CD4-positive, alpha-beta T cell treated with Interferon alpha-2 for 1 hour (primary cell): ENCODE results near the gene ILF2.
"Not testable (repeated sequence)": the region's sequence is repeated elsewhere in the genome, so short reads cannot be mapped to it uniquely, and the experiment has no call there.

ENCODE experiments used
- DNase-seq, 2 donors: peaks; one replicate each; pipeline ENCODE4 v3.0.0-alpha.2; 2020 to 2022

Gene ILF2

DNA sequence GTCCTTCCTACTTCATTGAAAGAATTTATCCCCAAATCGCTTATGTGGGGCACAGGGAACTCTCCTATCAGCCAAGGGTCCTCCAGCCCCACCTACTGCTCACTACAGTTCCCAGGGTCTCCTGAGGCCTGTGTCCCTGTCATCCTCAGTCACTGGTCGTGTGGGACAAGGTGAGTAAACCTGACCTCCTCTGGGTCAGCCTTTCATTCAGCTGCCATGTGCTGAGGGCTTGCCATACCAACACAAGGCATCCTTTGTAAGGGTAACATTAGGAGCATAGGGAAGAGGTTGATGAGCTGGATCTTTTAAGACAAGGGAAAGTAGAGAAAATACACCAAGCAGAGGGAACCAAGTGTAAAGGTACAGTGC is 23.5 kb downstream of the ILF2 start:
- DNase-seq = no peak

DNA sequence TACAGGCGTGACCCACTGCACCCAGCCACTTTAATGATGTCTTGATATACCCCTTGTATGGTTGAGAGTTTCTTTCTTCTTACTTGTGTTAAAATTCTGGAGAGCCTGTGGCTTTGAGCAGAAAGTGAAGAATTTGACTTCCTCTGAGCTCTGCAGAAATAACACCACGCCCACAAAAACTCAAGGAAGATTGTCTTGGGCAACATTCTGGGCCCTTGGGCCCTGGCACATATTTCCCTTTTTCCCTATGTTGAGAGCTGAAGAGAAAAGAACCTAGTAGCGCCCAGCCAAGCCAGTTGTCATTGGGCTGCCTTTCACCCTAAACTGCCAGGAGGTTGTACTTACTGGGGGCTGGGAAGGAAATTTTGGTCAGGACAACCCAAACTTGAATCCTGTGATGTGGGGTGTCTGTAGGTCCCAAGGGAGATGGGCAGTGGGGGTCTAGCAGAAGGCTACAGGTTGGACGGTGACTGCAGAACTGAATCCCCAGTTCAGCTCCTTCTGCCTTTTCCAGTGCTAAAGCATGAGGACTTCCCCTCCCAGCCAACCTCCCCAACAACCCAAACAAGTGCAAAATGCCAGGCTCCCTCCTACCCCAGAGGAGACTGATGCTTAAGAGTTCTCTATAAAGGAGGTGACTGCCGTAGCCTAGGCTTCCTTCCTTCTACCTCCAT is 24.0 kb downstream of the ILF2 start:
- no peak for DNase-seq

GRCh38 chr1:153643816-153644215 is 27.0 kb downstream of the ILF2 start:
- DNase-seq = no peak

DNA sequence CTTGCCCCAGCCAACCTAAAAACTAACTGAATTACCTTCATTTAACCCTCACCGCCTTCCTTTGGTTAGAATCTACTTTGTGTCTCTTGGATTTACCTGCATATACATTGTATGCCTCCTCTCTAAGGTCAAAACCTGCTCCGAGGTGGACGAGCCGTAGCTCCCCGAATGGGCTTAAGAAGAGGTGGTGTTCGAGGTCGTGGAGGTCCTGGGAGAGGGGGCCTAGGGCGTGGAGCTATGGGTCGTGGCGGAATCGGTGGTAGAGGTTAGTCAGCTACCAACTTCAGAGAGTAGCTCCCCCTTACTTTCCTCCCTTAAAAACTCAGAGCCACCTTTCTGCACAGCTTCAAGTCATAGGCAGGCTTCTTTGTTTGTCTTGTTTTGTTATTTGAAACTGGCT is 27.7 kb downstream of the ILF2 start:
- no peak for DNase-seq

- DNase-seq = no peak
Measured at GRCh38 chr1:153642161-153642560, 28.6 kb downstream of the ILF2 start.

DNA sequence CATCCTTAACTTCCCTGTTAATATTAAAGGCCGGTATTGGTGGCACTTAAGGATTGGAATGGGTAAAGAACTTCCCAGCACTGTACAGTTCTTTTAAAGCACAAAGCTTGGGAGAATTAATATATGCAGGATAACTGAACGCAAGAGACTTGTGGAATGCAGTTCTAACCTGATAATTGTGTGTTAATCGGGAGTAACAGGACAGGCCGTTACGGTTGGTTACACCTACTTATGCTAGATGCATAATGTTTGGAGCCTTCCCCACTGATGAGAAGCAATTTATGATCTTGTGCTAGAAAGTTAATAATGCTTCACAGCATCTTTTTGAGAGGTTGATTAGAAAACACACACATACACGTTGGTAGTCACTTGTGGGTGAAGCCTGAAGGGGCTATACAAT is 29.9 kb downstream of the ILF2 start:
- DNase-seq = no peak

- DNase-seq = not testable (repeated sequence)
Measured at GRCh38 chr1:153640213-153640612, 30.6 kb downstream of the ILF2 start.

DNA sequence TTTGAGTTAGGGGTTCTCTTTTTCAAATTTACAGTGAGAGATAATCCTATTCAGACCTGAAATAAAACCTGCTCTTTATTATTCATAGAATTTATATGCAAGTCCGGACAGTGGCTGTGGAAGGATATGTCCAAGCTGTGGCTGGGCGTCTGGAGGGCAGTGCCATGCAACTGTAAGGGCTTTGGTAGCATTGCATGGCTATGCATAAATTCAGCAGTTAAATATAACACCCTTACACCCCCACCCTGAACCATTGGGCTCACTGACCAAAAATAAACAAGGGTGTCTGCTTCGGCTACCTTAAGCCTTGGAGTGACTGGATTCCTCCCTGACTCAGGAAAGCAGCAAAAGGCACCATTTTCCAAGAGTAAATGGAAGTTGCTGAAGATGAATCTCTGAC is 31.5 kb downstream of the ILF2 start:
- no peak for DNase-seq

- DNase-seq = no peak
Measured at GRCh38 chr1:153638261-153638660, 32.5 kb downstream of the ILF2 start.

DNA sequence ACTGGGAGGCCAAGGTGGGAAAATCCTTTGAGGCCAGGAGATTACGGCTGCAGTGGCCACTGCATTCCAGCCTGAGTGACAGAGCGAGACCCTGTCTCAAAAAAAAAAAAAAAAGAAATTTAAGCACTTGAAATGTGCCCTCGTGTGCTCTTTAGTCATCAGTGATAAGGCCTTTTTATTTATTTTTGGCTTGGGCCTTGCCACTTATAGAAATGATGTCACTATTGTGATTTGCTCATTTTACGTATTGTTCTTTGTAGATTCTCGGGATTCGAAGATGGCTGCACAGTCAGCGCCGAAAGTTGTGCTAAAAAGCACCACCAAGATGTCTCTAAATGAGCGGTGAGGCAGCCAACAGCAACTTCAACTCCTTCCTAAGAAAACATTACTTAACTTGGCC is 34.5 kb downstream of the ILF2 start:
- DNase-seq = no peak

DNA sequence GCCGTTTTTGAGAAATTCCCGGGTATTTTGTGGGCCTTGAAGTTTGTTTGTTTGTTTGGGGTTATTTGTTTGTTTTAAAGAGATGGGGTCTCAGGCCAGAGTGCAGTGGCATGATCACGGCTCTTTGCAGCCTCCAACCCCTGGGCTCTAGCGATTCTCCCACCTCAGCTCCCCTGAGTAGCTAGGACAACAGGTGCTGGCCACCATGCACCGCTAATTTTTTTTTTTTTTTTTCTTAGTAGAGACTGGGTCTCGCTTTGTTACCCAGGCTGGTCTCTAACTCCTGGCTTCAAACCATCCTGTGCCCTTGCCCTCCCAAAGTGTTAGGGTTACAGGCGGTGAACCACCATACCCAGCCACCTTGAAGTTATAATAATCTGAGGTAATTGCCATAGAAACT is 34.9 kb downstream of the ILF2 start:
- no peak for DNase-seq

GRCh38 chr1:153633754-153634665 is 36.8 kb downstream of the ILF2 start, which contains the start of gene CHTOP:
CHTOP (plus strand) TSS chr1:153634066; CDS start chr1:153636589, 2,523 bp downstream.
- DNase-seq = peak; percentile 96 to 97

DNA sequence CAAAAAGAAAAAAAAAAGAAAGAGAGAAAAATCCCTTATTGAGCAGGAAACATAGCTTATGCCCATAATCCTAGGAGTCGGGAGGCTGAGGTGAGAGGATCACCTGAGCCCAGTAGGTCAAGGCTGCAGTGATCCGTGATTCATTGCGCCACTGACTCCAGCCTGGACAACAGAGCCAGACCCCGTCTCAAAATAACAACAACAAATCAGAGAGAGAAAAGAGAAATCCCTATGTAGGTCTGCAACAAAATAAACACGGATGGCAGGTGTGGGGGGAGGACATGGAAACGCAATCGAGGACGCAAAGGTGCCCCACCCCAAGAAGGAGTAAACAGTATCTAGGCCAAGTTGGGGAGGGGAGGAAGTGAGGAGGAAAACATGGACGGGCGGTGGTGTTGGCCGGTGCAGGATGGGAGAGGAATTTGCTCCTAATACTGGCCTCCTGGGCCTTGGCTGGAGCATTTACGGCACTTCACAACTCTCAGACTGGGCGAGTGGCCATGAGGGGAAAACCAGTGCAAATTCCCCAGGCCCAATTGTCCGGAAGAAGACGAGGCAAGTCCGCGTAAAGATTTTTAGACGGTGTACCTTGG is 37.5 kb downstream of the ILF2 start:
- no peak for DNase-seq

- DNase-seq = no peak
Measured at GRCh38 chr1:153631047-153632022, 39.5 kb downstream of the ILF2 start.

DNA sequence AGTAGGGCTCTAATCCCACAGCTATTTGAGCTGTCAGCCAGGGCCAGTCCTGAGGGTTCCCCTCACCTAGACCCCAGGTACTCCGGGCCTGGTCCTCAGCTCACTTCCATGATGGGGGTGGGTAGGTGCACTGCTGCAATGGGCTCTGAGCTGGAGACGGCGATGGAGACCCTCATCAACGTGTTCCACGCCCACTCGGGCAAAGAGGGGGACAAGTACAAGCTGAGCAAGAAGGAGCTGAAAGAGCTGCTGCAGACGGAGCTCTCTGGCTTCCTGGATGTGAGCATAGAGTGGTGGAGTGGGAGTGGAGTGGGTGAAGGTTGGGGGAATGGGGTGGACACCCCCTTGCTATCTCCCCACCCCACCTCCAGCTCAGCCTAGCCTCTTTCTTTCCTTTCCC is 40.4 kb downstream of the ILF2 start:
- no peak for DNase-seq

- DNase-seq = no peak
Measured at GRCh38 chr1:153629971-153630370, 40.8 kb downstream of the ILF2 start.

GRCh38 chr1:153629343-153629665 is 41.5 kb downstream of the ILF2 start:
- DNase-seq = no peak

- DNase-seq = no peak
Measured at GRCh38 chr1:153628638-153629342, 42.0 kb downstream of the ILF2 start.

DNA sequence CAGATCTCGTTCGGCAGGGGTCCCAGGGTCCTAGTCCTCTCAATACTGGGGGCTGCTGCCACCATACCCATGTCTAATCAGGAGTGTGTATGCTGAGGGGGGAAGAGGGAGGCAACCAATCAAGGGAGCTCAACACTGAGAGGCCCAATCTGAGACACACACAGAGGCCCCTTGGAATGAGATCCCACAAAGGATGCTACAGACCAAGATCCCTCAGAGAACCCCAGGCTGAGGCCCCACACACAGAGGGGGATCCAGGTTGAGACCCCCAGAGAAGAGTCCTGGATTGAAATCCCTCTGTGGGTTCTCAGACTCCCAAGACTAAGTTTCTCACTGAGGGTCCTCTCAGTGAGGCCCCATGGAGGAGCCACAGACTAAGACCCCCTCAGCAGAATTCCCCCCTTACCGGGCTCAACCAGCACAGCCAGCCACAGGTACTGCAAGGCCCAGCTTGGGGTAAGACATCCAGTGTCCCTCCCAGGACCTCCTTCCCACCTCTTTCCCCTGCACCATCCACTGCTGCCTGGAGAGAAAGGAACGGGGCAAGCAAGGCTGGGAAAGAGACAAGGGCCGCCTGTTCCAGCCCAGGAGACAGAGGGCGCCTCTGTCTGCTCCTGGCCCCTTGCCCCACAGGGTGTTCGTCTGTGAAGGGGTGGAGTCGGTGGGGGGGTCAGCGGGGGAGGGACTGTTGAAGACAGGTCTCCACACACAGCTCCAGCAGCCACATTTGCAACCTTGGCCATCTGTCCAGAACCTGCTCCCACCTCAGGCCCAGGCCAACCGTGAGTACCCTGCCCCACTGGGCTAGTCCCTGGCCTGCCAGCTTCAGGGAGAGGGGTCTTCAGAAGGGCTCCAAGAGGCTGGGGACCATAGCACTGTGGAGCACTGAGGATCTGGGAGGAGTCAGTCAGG is 42.8 kb downstream of the ILF2 start, which contains the start of gene S100A1:
S100A1 (plus strand) TSS at position 720 of the 912 bp plus-strand sequence. CDS start 2,088 bp downstream, outside the sequence.
- no peak for DNase-seq

DNA sequence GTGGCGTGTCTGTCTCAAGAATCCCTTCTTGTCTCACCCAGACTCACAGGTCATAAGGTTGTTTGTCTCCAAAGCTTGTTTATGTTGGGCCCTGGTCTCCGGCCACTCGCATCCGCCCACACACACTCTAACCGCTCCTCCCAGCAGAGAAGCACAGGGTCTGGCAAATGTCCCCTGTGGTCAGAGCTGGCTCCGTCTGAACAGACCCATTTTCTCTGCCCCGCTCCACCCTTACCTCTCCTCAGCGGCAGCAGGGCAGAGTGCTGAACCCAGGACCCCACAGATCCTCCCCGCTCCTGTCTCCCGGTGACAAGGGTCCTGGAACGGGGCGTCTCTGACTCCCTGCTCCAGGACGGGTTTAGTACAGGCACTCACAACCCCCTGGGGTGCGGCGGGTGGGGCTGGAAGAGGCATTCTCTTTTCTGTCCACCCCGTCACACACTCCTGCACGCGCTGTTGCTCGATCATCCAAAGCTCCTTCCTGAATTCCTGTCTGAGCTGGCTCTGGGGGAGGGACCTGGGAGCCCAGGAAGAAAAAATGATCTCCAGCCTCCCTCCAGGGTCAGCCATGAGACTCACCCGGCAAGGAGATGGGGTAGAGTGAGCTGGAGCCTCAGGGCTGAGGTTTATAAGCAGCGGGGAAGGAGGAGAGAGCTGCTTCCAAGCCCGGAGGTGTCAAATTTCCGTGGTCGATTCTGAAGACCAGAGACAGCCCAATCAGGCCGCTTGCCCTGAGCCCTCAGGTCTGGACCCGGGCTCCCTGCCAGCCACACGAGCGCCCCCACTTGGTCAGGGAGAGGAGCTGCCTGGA is 43.7 kb downstream of the ILF2 start, which contains the start of gene S100A13:
S100A13 (minus strand) TSS at position 602 of the 811 bp plus-strand sequence. CDS start 1,033 bp downstream, outside the sequence.
- no peak for DNase-seq
